Stimulated activated CD8-positive, alpha-beta memory T cell treated with anti-CD3 and anti-CD28 coated beads, Interleukin-4, amount 100 ng/mL, for 4 hours (primary cell): ENCODE data around the gene AKR7A3.

Experiments
- DNase-seq, 2 donors: peaks; one replicate each; pipeline ENCODE4 v3.0.0-alpha.2; 2020; ENCODE audit warnings: low read depth in 2 of 2, low spot score in 1 of 2

Gene AKR7A3

GRCh38 chr1:19288324-19289241 is at the start of gene AKR7A3:
TSS of gene AKR7A3 (minus strand) at chr1:19288770. CDS start at chr1:19288709, 61 bp downstream.
- peak in 1 of 2 donors; percentile 26 for DNase-seq

GRCh38 chr1:19338323-19338762 is 49.8 kb upstream of the AKR7A3 start:
- no peak for DNase-seq

GRCh38 chr1:19337289-19337688 is 48.7 kb upstream of the AKR7A3 start:
- DNase-seq, result no peak

GRCh38 chr1:19336543-19336942 is 48.0 kb upstream of the AKR7A3 start:
- peak in 1 of 2 donors; percentile 13 for DNase-seq

- DNase-seq, result no peak
Observed at GRCh38 chr1:19333587-19334354, 45.2 kb upstream of the AKR7A3 start.

- no peak for DNase-seq
Observed at GRCh38 chr1:19332832-19333231, 44.3 kb upstream of the AKR7A3 start.

GRCh38 chr1:19331262-19331878 is 42.8 kb upstream of the AKR7A3 start:
- DNase-seq, result no peak

GRCh38 chr1:19330449-19331135 is 42.0 kb upstream of the AKR7A3 start:
- no peak for DNase-seq

- DNase-seq, result no peak
Observed at GRCh38 chr1:19329611-19330010, 41.0 kb upstream of the AKR7A3 start.

- no peak for DNase-seq
Observed at GRCh38 chr1:19329188-19329587, 40.6 kb upstream of the AKR7A3 start.

GRCh38 chr1:19328486-19328885 is 39.9 kb upstream of the AKR7A3 start:
- no peak for DNase-seq

- no peak for DNase-seq
Observed at GRCh38 chr1:19327736-19328135, 39.2 kb upstream of the AKR7A3 start.

GRCh38 chr1:19327301-19327700 is 38.7 kb upstream of the AKR7A3 start:
- DNase-seq, result no peak

- no peak for DNase-seq
Observed at GRCh38 chr1:19326748-19327065, 38.1 kb upstream of the AKR7A3 start.

GRCh38 chr1:19325958-19326747 is 37.6 kb upstream of the AKR7A3 start:
- no peak for DNase-seq

GRCh38 chr1:19325368-19325957 is 36.9 kb upstream of the AKR7A3 start:
- DNase-seq, result no peak

- DNase-seq, result no peak
Observed at GRCh38 chr1:19324665-19324990, 36.1 kb upstream of the AKR7A3 start.

GRCh38 chr1:19323987-19324664 is 35.6 kb upstream of the AKR7A3 start:
- no peak for DNase-seq

- no peak for DNase-seq
Observed at GRCh38 chr1:19322481-19322880, 33.9 kb upstream of the AKR7A3 start.

GRCh38 chr1:19321071-19321470 is 32.5 kb upstream of the AKR7A3 start:
- no peak for DNase-seq
